HEK293T (cell line): ENCODE results near the gene LCE4A.

ENCODE experiments used
- CTCF ChIA-PET: fragments of 350-600 bp; formaldehyde crosslinking; extraction: SDS; loops from one replicate; lab custom pipeline; 2021; ENCODE audit warnings: antibody characterized with exemption, inconsistent platforms; lab: Yijun Ruan, JAX
- POLR2A ChIA-PET: fragments of 350-600 bp; formaldehyde crosslinking; extraction: SDS; loops from one replicate; lab custom pipeline; 2020; ENCODE audit warnings: antibody characterized with exemption, inconsistent platforms; lab: Yijun Ruan, JAX
- DNase-seq: peaks from one replicate; pipeline ENCODE4 v3.0.0; 2012; ENCODE audit warnings: mixed read lengths; ENCODE audit errors: extremely low spot score
- ARNT ChIP-seq: fragments of 450-650 bp; IDR thresholded peaks from 2 replicates; pipeline ENCODE4 v1.6.1; 2017; ENCODE audit warnings: mild to moderate bottlenecking
- BHLHE40 ChIP-seq: fragments of 450-650 bp; IDR thresholded peaks from 2 replicates; pipeline ENCODE4 v1.6.1; 2016; ENCODE audit warnings: mild to moderate bottlenecking, moderate library complexity, borderline replicate concordance
- CTBP1 ChIP-seq: fragments of 450-650 bp; IDR thresholded peaks from 2 replicates; pipeline ENCODE4 v1.6.1; 2016; ENCODE audit warnings: borderline replicate concordance
- ELF4 ChIP-seq: fragments of 450-650 bp; IDR thresholded peaks from 2 replicates; pipeline ENCODE4 v1.6.1; 2017; ENCODE audit warnings: antibody characterized with exemption
- FOXA1 ChIP-seq: fragments of 450-650 bp; IDR thresholded peaks from 2 replicates; pipeline ENCODE4 v1.6.1; 2016; ENCODE audit warnings: mild to moderate bottlenecking
- FOXK2 ChIP-seq: fragments of 450-650 bp; IDR thresholded peaks from 2 replicates; pipeline ENCODE4 v1.6.1; 2016; ENCODE audit warnings: mild to moderate bottlenecking
- FOXM1 ChIP-seq: fragments of 450-650 bp; IDR thresholded peaks from 2 replicates; pipeline ENCODE4 v1.6.1; 2017; ENCODE audit warnings: mild to moderate bottlenecking, borderline replicate concordance
- LEF1 ChIP-seq: fragments of 450-650 bp; IDR thresholded peaks from 2 replicates; pipeline ENCODE4 v1.6.1; 2017; ENCODE audit warnings: mild to moderate bottlenecking, borderline replicate concordance
- NFRKB ChIP-seq: fragments of 450-650 bp; IDR thresholded peaks from 2 replicates; pipeline ENCODE4 v1.6.1; 2016; ENCODE audit warnings: mild to moderate bottlenecking, moderate library complexity
- SP1 ChIP-seq: fragments of 450-650 bp; IDR thresholded peaks from 2 replicates; pipeline ENCODE4 v1.6.1; 2017
- SUZ12 ChIP-seq: fragments of 450-650 bp; IDR thresholded peaks from 2 replicates; pipeline ENCODE4 v1.6.1; 2016; ENCODE audit warnings: mild to moderate bottlenecking
- TARDBP ChIP-seq: fragments of 450-650 bp; IDR thresholded peaks from 2 replicates; pipeline ENCODE4 v1.6.1; 2016
- ZNF384 ChIP-seq: fragments of 450-650 bp; IDR thresholded peaks from 2 replicates; pipeline ENCODE4 v1.6.1; 2016
- TF ChIP-seq, protein P1 (sequence below): fragments of 450-650 bp; IDR thresholded peaks from 2 replicates; pipeline ENCODE4 v1.6.1; 2016

LCE4A gene

DNA sequence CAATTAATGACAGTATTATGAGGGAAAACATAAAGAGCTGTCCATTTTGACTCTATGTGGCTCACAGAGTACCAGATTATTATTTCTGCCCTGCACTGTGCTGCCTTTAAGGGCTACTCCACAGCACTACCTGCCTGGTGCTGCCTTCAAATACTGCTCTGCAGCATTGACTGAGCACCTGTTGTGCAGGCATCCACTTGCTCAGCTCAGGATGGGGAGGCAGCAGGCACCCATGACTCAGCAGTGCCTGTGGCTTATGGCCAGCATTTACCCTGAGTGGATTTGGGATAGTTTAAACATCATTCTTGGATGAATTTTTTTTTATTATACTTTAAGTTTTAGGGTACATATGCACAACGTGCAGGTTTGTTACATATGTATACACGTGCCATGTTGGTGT is 48.9 kb downstream of the LCE4A start:
- no peak for TF ChIP-seq SP1
- TF ChIP-seq FOXM1: no peak
- no peak for TF ChIP-seq ELF4
- no peak for TF ChIP-seq LEF1
- TF ChIP-seq NFRKB: no peak
- TF ChIP-seq SUZ12: no peak
- TF ChIP-seq ZNF384: no peak
- no peak for TF ChIP-seq ARNT
- TF ChIP-seq FOXA1: no peak
- no peak for TF ChIP-seq BHLHE40
- POLR2A ChIA-PET: no interaction called here
- DNase-seq: no peak
- CTCF ChIA-PET: no interaction called here

DNA sequence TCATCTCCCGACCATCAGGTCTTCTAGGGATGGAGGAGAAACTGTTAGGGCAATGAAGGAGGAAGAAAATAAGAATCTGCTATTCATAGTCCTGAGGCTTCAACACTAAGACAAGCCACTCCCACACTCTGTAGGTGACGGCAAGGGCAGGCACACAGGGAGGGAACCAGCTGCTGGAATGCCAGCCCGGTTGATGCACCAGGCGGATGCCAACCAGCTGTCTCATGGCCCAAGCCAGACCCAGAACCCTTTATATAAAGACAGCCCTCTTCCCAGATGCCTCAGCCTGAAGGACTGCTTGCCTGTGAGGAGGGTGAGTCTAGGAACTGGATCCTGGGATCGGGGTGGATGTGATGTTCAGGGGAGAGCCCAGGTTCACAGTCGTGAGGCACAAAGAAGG is 49.8 kb downstream of the LCE4A start, which contains the start of gene KPRP:
TSS of gene KPRP (plus strand) at position 279 of the 400 bp plus-strand sequence. CDS start 1,564 bp downstream, outside the sequence.
- ChIA-PET CTCF (no interaction called here), POLR2A (no interaction called here)
- no peak for DNase-seq
- no peak for TF ChIP-seq CTBP1
- TF ChIP-seq ZNF384: no peak
- TF ChIP-seq TARDBP: no peak
- TF ChIP-seq ARNT: no peak

DNA sequence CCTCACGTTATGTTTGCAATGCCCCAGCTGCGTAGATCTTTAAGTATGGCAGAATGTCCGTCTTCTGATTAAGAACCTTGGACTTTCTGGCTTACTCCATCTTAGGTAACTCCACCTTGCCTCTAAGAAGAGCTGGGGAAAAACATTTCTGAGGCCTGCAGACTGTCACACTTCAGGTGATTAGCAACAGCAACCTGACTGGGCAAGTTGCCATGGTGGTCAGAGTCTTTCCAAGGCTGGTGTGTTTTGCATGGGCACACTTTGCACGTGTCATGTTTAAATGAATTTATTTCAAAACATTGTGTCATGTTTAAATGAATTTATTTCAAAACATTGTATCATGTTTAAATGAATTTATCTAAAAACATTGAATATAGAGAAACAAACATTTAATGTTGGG is 50.7 kb downstream of the LCE4A start:
- ChIA-PET CTCF (no interaction called here), POLR2A (no interaction called here)
- TF ChIP-seq LEF1: no peak
- TF ChIP-seq ELF4: no peak
- TF ChIP-seq FOXK2: no peak
- TF ChIP-seq CTBP1: no peak
- TF ChIP-seq ARNT: no peak
- no peak for TF ChIP-seq ZNF384
- no peak for TF ChIP-seq SUZ12
- TF ChIP-seq, protein P1, sequence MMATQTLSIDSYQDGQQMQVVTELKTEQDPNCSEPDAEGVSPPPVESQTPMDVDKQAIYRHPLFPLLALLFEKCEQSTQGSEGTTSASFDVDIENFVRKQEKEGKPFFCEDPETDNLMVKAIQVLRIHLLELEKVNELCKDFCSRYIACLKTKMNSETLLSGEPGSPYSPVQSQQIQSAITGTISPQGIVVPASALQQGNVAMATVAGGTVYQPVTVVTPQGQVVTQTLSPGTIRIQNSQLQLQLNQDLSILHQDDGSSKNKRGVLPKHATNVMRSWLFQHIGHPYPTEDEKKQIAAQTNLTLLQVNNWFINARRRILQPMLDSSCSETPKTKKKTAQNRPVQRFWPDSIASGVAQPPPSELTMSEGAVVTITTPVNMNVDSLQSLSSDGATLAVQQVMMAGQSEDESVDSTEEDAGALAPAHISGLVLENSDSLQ: no peak
- no peak for DNase-seq
